H1 (cell line): ENCODE measurements around the gene ABCD1. TPM values are rescaled to one million over a fixed set of nuclear protein-coding genes. Genes with fewer than 3 reads are reported as not detected.
"Not testable (repeated sequence)": the region's sequence is repeated elsewhere in the genome, so short reads cannot be mapped to it uniquely, and the experiment has no call there.

Experiments used
- CTCF ChIA-PET: fragments of 300-600 bp; sonication (Branson Sonifier 250); formaldehyde crosslinking; loops from one replicate; lab custom pipeline; 2021; ENCODE audit not compliant: partially characterized antibody; lab: Charles Lee
- POLR2A ChIA-PET: fragments of 300-600 bp; sonication (Branson Sonifier 250); formaldehyde crosslinking; loops from one replicate; lab custom pipeline; 2021; ENCODE audit warnings: inconsistent platforms; ENCODE audit not compliant: partially characterized antibody; lab: Charles Lee
- DNase-seq, 2 experiments: peaks; one replicate each; pipeline versions ENCODE4 v3.0.0 to v3.0.0-alpha.2; 2010 to 2022; ENCODE audit warnings: low spot score in 2 of 2, low read depth in 1 of 2, mixed read lengths in 1 of 2
- FAIRE-seq: peaks from 2 replicates; lab custom pipeline; 2011; peaks lifted over from hg19 to GRCh38; lab: Jason Lieb, UNC
- H2AFZ ChIP-seq: 2 replicates; pipeline ENCODE4 v1.8.1; 2012; ENCODE audit warnings: low read length, inconsistent platforms
- H2AK5ac ChIP-seq: 2 replicates; pipeline ENCODE4 v1.6.1; 2013; ENCODE audit warnings: low read depth, low read length
- H2BK120ac ChIP-seq: replicated peaks from 2 replicates; pipeline ENCODE3; 2013; ENCODE audit warnings: low read depth, low read length, inconsistent platforms
- H2BK12ac ChIP-seq: 2 replicates; pipeline ENCODE4 v1.6.1; 2013; ENCODE audit warnings: low read depth, low read length
- H2BK15ac ChIP-seq: 2 replicates; pipeline ENCODE4 v1.6.1; 2013; ENCODE audit warnings: low read length
- H2BK20ac ChIP-seq: 2 replicates; pipeline ENCODE4 v1.6.1; 2013; ENCODE audit warnings: low read length
- H2BK5ac ChIP-seq: 2 replicates; pipeline ENCODE4 v1.6.1; 2013; ENCODE audit warnings: low read depth, low read length
- H3K14ac ChIP-seq: 2 replicates; pipeline ENCODE4 v1.6.1; 2013; ENCODE audit warnings: inconsistent platforms; ENCODE audit not compliant: insufficient read length
- H3K18ac ChIP-seq: 2 replicates; pipeline ENCODE4 v1.6.1; 2013; ENCODE audit warnings: low read length; ENCODE audit errors: extremely low read depth
- H3K23ac ChIP-seq: 2 replicates; pipeline ENCODE4 v1.6.1; 2013; ENCODE audit warnings: inconsistent platforms; ENCODE audit not compliant: insufficient read length
- H3K23me2 ChIP-seq: 2 replicates; pipeline ENCODE4 v1.6.1; 2013; ENCODE audit warnings: low read depth, low read length
- H3K27ac ChIP-seq: 2 replicates; pipeline ENCODE4 v1.6.1; 2011; ENCODE audit warnings: low read depth, low read length, inconsistent platforms
- H3K27me3 ChIP-seq, 4 experiments: replicated peaks in 1 of 4; 1 replicate in 1 of 4; 2 replicates in 3 of 4; pipeline versions ENCODE4 v1.6.1 to v1.8.1; 2011 to 2013; ENCODE audit warnings: low read length in 3 of 4, mild to moderate bottlenecking in 3 of 4, inconsistent platforms in 2 of 4, mixed read lengths in 2 of 4, moderate library complexity in 1 of 4; ENCODE audit not compliant: control insufficient read depth in 3 of 4, insufficient read depth in 3 of 4; ENCODE audit errors: extremely low read depth in 1 of 4
- H3K36me3 ChIP-seq, 4 experiments: 2 replicates each; pipeline versions ENCODE4 v1.6.1 to v1.8.1; 2011 to 2013; ENCODE audit warnings: mild to moderate bottlenecking in 4 of 4, low read length in 3 of 4, moderate library complexity in 2 of 4, control low read depth in 1 of 4, inconsistent platforms in 1 of 4; ENCODE audit not compliant: insufficient read depth in 4 of 4, control insufficient read depth in 2 of 4
- H3K4ac ChIP-seq: replicated peaks from 2 replicates; pipeline ENCODE3; 2013; ENCODE audit warnings: low read length, low read depth, mixed read lengths, inconsistent platforms; ENCODE audit not compliant: insufficient read length
- H3K4me1 ChIP-seq, 4 experiments: replicated peaks in 1 of 4; 1 replicate in 1 of 4; 2 replicates in 3 of 4; pipeline versions ENCODE4 v1.6.1 to v1.8.1; 2011 to 2013; ENCODE audit warnings: low read length in 3 of 4, inconsistent platforms in 2 of 4, mixed read lengths in 1 of 4; ENCODE audit not compliant: insufficient read depth in 4 of 4, control insufficient read depth in 3 of 4
- H3K4me2 ChIP-seq, 2 experiments: 2 replicates each; pipeline versions ENCODE4 v1.6.1 to v1.8.1; 2011 to 2013; ENCODE audit warnings: low read depth in 2 of 2, low read length in 2 of 2, control low read depth in 1 of 2, inconsistent platforms in 1 of 2, mild to moderate bottlenecking in 1 of 2; ENCODE audit not compliant: insufficient read depth in 1 of 2
- H3K4me3 ChIP-seq, 4 experiments: fragments of 200-600, 300-600 bp in 1 of 4; sonication (generic), shearing (Covaris generic), sonication (Bioruptor Twin) in 1 of 4; 2 replicates each; pipeline versions ENCODE4 v1.5.1 to v1.8.1; 2011 to 2016; ENCODE audit warnings: low read length in 4 of 4, low read depth in 3 of 4, control low read depth in 2 of 4, inconsistent platforms in 2 of 4, mild to moderate bottlenecking in 2 of 4, mixed read lengths in 1 of 4, moderate library complexity in 1 of 4; ENCODE audit not compliant: insufficient read depth in 2 of 4; ENCODE audit errors: extremely low read depth in 1 of 4
- H3K56ac ChIP-seq: replicated peaks from 2 replicates; pipeline ENCODE3; 2013; ENCODE audit warnings: low read depth, mild to moderate bottlenecking, mixed read lengths, low read length, inconsistent platforms; ENCODE audit not compliant: insufficient read length
- H3K79me1 ChIP-seq: 2 replicates; pipeline ENCODE4 v1.6.1; 2013; ENCODE audit warnings: low read depth, low read length, control low read depth
- H3K79me2 ChIP-seq, 2 experiments: 2 replicates each; pipeline versions ENCODE4 v1.6.1 to v1.8.1; 2012 to 2013; ENCODE audit warnings: low read length in 2 of 2, mild to moderate bottlenecking in 2 of 2, inconsistent platforms in 1 of 2; ENCODE audit not compliant: insufficient read depth in 2 of 2, control insufficient read depth in 1 of 2
- H3K9ac ChIP-seq, 4 experiments: replicated peaks in 1 of 4; 1 replicate in 1 of 4; 2 replicates in 3 of 4; pipeline versions ENCODE4 v1.6.1 to v1.8.1; 2011 to 2013; ENCODE audit warnings: low read depth in 3 of 4, low read length in 3 of 4, control low read depth in 2 of 4, mild to moderate bottlenecking in 2 of 4, moderate library complexity in 2 of 4, inconsistent platforms in 1 of 4; ENCODE audit errors: extremely low read depth in 1 of 4
- H3K9me3 ChIP-seq, 2 experiments: 2 replicates each; pipeline versions ENCODE4 v1.6.1 to v1.8.1; 2012 to 2013; ENCODE audit warnings: mild to moderate bottlenecking in 2 of 2, moderate library complexity in 2 of 2, control low read depth in 1 of 2, inconsistent platforms in 1 of 2, low read depth in 1 of 2, low read length in 1 of 2, mixed read lengths in 1 of 2; ENCODE audit not compliant: insufficient read depth in 2 of 2
- H4K20me1 ChIP-seq, 2 experiments: replicated peaks in 1 of 2; 2 replicates each; pipeline versions ENCODE3 to v1.8.1; 2011 to 2013; ENCODE audit warnings: inconsistent platforms in 2 of 2, low read length in 2 of 2, mild to moderate bottlenecking in 1 of 2; ENCODE audit not compliant: insufficient read depth in 2 of 2, control insufficient read depth in 1 of 2
- H4K5ac ChIP-seq: 2 replicates; pipeline ENCODE4 v1.6.1; 2013; ENCODE audit warnings: low read length, low read depth, mixed read lengths, inconsistent platforms; ENCODE audit not compliant: insufficient read length
- H4K8ac ChIP-seq: 2 replicates; pipeline ENCODE4 v1.8.0; 2013; ENCODE audit warnings: mild to moderate bottlenecking, moderate library complexity, low read length, inconsistent platforms; ENCODE audit not compliant: insufficient read depth; ENCODE audit errors: extremely low read depth
- H4K91ac ChIP-seq: replicated peaks from 2 replicates; pipeline ENCODE3; 2013; ENCODE audit warnings: low read length, mixed read lengths, inconsistent platforms; ENCODE audit not compliant: insufficient read length
- WGBS, 2 experiments: shearing (Covaris generic) in 1 of 2; methylation state at CpG; one replicate each; pipeline versions ENCODE4 v1.1.6 to v1.1.7; 2013 to 2015; ENCODE audit warnings: low lambda C conversion rate in 2 of 2, mixed read lengths in 2 of 2, inconsistent platforms in 1 of 2, low coverage in 1 of 2, missing lambda C conversion rate in 1 of 2; ENCODE audit not compliant: insufficient replicate concordance in 2 of 2, insufficient coverage in 1 of 2, insufficient read length in 1 of 2; ENCODE audit errors: extremely low coverage in 1 of 2, missing lambda C conversion rate in 1 of 2; 5-methylcytosine and 5-hydroxymethylcytosine counted together
- polyA plus RNA-seq, 7 experiments: library from polyadenylated mRNA; depleted of rRNA in 3 of 7; stranded (reverse) in 5 of 7; unstranded in 2 of 7; fragments of >200 nt in 5 of 7; fragments of 200-250 nt in 2 of 7; gene quantifications; 1 replicate in 5 of 7; 2 replicates in 1 of 7; 4 replicates in 1 of 7; pipeline versions ENCODE4 v1.2.1 to v1.2.3, GENCODE V29; 2011 to 2013; ENCODE audit warnings: missing spikeins in 2 of 7, mixed read lengths in 2 of 7
- total RNA-seq: library from RNA; stranded (reverse); fragmentation: NEBNext Ultra II Directional; extraction: Animal tissue kit (Norgen Biotek cat#: 25700); gene quantifications from 2 replicates; pipeline ENCODE4 v1.2.1, GENCODE V29; 2021

Gene ABCD1
- total and polyA plus RNA-seq, 2 of the 8 experiments (the other 6 are each of a cell fraction or from before 2014, with no cell fraction given): 3.1 to 6.6 TPM

GRCh38 chrX:153742111-153742510 lies 17.5 kb downstream of the ABCD1 start:
- POLR2A ChIA-PET, H2BK15ac ChIP-seq, H3K9me3 ChIP-seq, H2BK20ac ChIP-seq, FAIRE-seq, H3K4ac ChIP-seq, H3K23me2 ChIP-seq, H2AFZ ChIP-seq, H3K27me3 ChIP-seq, H2BK120ac ChIP-seq, H3K79me2 ChIP-seq, H3K23ac ChIP-seq, H3K14ac ChIP-seq, H4K5ac ChIP-seq, CTCF ChIA-PET, H3K4me3 ChIP-seq, H3K4me1 ChIP-seq, H3K56ac ChIP-seq, H3K27ac ChIP-seq, H3K18ac ChIP-seq, H4K20me1 ChIP-seq, H4K8ac ChIP-seq, H2BK12ac ChIP-seq, H3K9ac ChIP-seq, H3K36me3 ChIP-seq, H2AK5ac ChIP-seq, H2BK5ac ChIP-seq, DNase-seq, H3K79me1 ChIP-seq, H4K91ac ChIP-seq, H3K4me2 ChIP-seq: not testable (repeated sequence)
- WGBS, 2 experiments: 100% methylated on average over 4 of the region's 14 CpGs; no CpG with 5 or more reads in 1 of the 2 experiments

DNA sequence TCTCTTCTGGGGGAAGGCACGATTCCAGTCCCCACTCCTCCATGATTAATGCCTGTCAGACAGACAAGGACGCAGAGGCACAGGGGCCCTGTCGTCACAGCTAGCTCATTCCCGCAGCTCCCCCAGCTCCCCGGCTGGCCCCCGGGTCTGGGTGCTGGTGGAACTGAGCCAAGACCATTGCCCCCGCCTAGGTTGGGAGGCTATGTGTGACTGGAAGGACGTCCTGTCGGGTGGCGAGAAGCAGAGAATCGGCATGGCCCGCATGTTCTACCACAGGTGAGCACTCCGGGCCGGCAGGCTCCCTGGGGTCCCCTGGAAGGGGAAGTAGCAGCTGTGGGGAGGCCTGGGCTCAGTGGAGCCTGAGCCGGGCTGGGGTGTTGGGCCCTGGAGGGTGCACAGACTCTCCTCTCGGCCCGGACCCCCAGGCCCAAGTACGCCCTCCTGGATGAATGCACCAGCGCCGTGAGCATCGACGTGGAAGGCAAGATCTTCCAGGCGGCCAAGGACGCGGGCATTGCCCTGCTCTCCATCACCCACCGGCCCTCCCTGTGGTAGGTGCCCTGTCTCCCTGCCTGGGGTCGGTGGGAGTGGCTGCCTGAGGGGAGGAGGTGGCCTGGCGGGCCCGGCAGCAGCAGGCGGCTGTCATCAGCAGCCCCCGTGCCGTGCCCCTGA lies 18.3 kb downstream of the ABCD1 start:
- H3K23me2 ChIP-seq, CTCF ChIA-PET, H3K27ac ChIP-seq, H3K18ac ChIP-seq, H2AK5ac ChIP-seq, H2BK12ac ChIP-seq, H2BK20ac ChIP-seq, H3K79me1 ChIP-seq, FAIRE-seq, H3K23ac ChIP-seq, DNase-seq, H2BK15ac ChIP-seq, H3K56ac ChIP-seq, H2AFZ ChIP-seq, H4K8ac ChIP-seq, H4K20me1 ChIP-seq, H2BK120ac ChIP-seq, H3K79me2 ChIP-seq, H3K14ac ChIP-seq, H2BK5ac ChIP-seq, H3K4me1 ChIP-seq, H3K9ac ChIP-seq, H3K4ac ChIP-seq, H3K36me3 ChIP-seq, H3K27me3 ChIP-seq, H4K5ac ChIP-seq, H3K9me3 ChIP-seq, H4K91ac ChIP-seq: not testable (repeated sequence)
- peak overlapping the region; percentile 60 to 65; a peak in 3 of 4 replicates for H3K4me2 ChIP-seq
- peak overlapping the region in 1 of 4 experiments; percentile 60; a peak in 1 of 8 replicates for H3K4me3 ChIP-seq
- WGBS, 2 experiments: 85% methylated on average over 20 of the region's 32 CpGs; no CpG with 5 or more reads in 1 of the 2 experiments
- POLR2A ChIA-PET: interaction anchor here (0.6 kb wide), 1 partner anchor 16 kb away, joined by 4 read pairs; no protein-coding TSS in a partner anchor
